Caki2 (cell line): ENCODE data around the gene UBL4B. TPM values are rescaled to one million over a fixed set of nuclear protein-coding genes. Genes with fewer than 3 reads are reported as not detected.

ENCODE experiments used
- DNase-seq: peaks from one replicate; pipeline ENCODE4 v3.0.0-alpha.2; 2015; ENCODE audit warnings: low read depth
- in situ Hi-C: cut with HindIII; loops from 2 replicates; pipeline ENCODE4 v1.10.0; 2016; ENCODE audit warnings: low sequenced_read_pairs, low pct_unique_long_range_greater_than_20kb, mixed read lengths
- total RNA-seq: library from RNA; depleted of rRNA; stranded (reverse); fragments of >200 nt; shearing (Covaris generic); gene quantifications from 2 replicates; pipeline ENCODE4 v1.2.3, GENCODE V29; 2014; ENCODE audit warnings: low replicate concordance

Gene UBL4B
- total RNA-seq, 1 experiment from 2014 or later = not detected

- peak; percentile 38 for DNase-seq
- in situ Hi-C loops = no loop called here
Measured at GRCh38 chr1:110106013-110106941, 6.0 kb upstream of the UBL4B start.

GRCh38 chr1:110107867-110108469 is 4.3 kb upstream of the UBL4B start:
- in situ Hi-C loops = no loop called here
- no peak for DNase-seq

GRCh38 chr1:110111081-110111480 is 1.2 kb upstream of the UBL4B start:
- DNase-seq = no peak
- in situ Hi-C loops = no loop called here

GRCh38 chr1:110112656-110113055 is 413 bp downstream of the UBL4B start:
- in situ Hi-C loops = no loop called here
- DNase-seq = no peak

GRCh38 chr1:110113551-110113950 is 1.3 kb downstream of the UBL4B start:
- in situ Hi-C loops = no loop called here
- no peak for DNase-seq

- in situ Hi-C loops = no loop called here
- no peak for DNase-seq
Measured at GRCh38 chr1:110114173-110114572, 1.9 kb downstream of the UBL4B start.

GRCh38 chr1:110114784-110115183 is 2.5 kb downstream of the UBL4B start:
- in situ Hi-C loops = no loop called here
- no peak for DNase-seq

GRCh38 chr1:110118636-110119396 is 6.6 kb downstream of the UBL4B start:
- peak; percentile 4 for DNase-seq
- in situ Hi-C loops = no loop called here

- no peak for DNase-seq
- in situ Hi-C loops = no loop called here
Measured at GRCh38 chr1:110119843-110120242, 7.6 kb downstream of the UBL4B start.

GRCh38 chr1:110120960-110121561 is 8.8 kb downstream of the UBL4B start:
- no peak for DNase-seq
- in situ Hi-C loops = no loop called here

- in situ Hi-C loops = no loop called here
- no peak for DNase-seq
Measured at GRCh38 chr1:110123224-110123623, 11.0 kb downstream of the UBL4B start.

GRCh38 chr1:110125810-110126209 is 13.6 kb downstream of the UBL4B start:
- in situ Hi-C loops = no loop called here
- DNase-seq = no peak

- no peak for DNase-seq
- in situ Hi-C loops = no loop called here
Measured at GRCh38 chr1:110130113-110130591, 17.9 kb downstream of the UBL4B start.

GRCh38 chr1:110130989-110131388 is 18.7 kb downstream of the UBL4B start:
- in situ Hi-C loops = no loop called here

GRCh38 chr1:110132682-110133081 is 20.4 kb downstream of the UBL4B start:
- in situ Hi-C loops = no loop called here
- DNase-seq = no peak

More at GRCh38 chr1:110130989-110131388, 18.7 kb downstream of the UBL4B start:
- DNase-seq = no peak

GRCh38 chr1:110133436-110133835 is 21.2 kb downstream of the UBL4B start:
- in situ Hi-C loops = no loop called here
- no peak for DNase-seq

GRCh38 chr1:110134050-110134595 is 21.9 kb downstream of the UBL4B start:
- DNase-seq = no peak
- in situ Hi-C loops = no loop called here

- DNase-seq = no peak
- in situ Hi-C loops = no loop called here
Measured at GRCh38 chr1:110135246-110135645, 23.0 kb downstream of the UBL4B start.
